Liver (tissue), 9 donors: Measurements from ENCODE around the gene SELENOK. TPM values are rescaled to one million over a fixed set of nuclear protein-coding genes. Genes with fewer than 3 reads are reported as not detected.
"Not testable (repeated sequence)": the region's sequence is repeated elsewhere in the genome, so short reads cannot be mapped to it uniquely, and the experiment has no call there.

ENCODE experiments used
- DNase-seq: peaks from one replicate; pipeline ENCODE4 v3.0.0-alpha.2; 2017; ENCODE audit warnings: low spot score
- H3K27ac ChIP-seq, 2 donors: one replicate each; pipeline ENCODE4 v1.7.0; 2013; ENCODE audit warnings: inconsistent platforms in 2 of 2, low read length in 2 of 2, control low read depth in 1 of 2, low read depth in 1 of 2, mild to moderate bottlenecking in 1 of 2
- H3K27me3 ChIP-seq, 4 donors: one replicate each; pipeline versions ENCODE4 v1.6.1 to v1.7.0; 2013; ENCODE audit warnings: low read length in 3 of 4, inconsistent platforms in 1 of 4, mild to moderate bottlenecking in 1 of 4, moderate library complexity in 1 of 4; ENCODE audit not compliant: control insufficient read depth in 4 of 4, insufficient read depth in 4 of 4
- H3K36me3 ChIP-seq, 4 donors: one replicate each; pipeline versions ENCODE4 v1.6.1 to v1.7.0; 2013; ENCODE audit warnings: low read length in 3 of 4, mild to moderate bottlenecking in 3 of 4, low read depth in 1 of 4, moderate library complexity in 1 of 4; ENCODE audit not compliant: control insufficient read depth in 4 of 4, insufficient read depth in 3 of 4
- H3K4me1 ChIP-seq, 4 donors: one replicate each; pipeline versions ENCODE4 v1.6.1 to v1.7.0; 2013; ENCODE audit warnings: low read length in 3 of 4, mild to moderate bottlenecking in 3 of 4, moderate library complexity in 1 of 4; ENCODE audit not compliant: control insufficient read depth in 4 of 4, insufficient read depth in 4 of 4
- H3K4me3 ChIP-seq, 3 donors: one replicate each; pipeline versions ENCODE4 v1.6.1 to v1.7.0; 2013; ENCODE audit warnings: low read length in 3 of 3, control low read depth in 1 of 3, low read depth in 1 of 3, mild to moderate bottlenecking in 1 of 3
- H3K9ac ChIP-seq, 2 donors: one replicate each; pipeline ENCODE4 v1.7.0; 2013; ENCODE audit warnings: low read length in 2 of 2, mild to moderate bottlenecking in 2 of 2, moderate library complexity in 2 of 2, control low read depth in 1 of 2, low read depth in 1 of 2
- H3K9me3 ChIP-seq, 4 donors: one replicate each; pipeline versions ENCODE4 v1.6.1 to v1.7.0; 2013; ENCODE audit warnings: low read length in 3 of 4; ENCODE audit not compliant: control insufficient read depth in 4 of 4
- CTCF ChIP-seq: fragments of 150-350 bp; IDR thresholded peaks from 2 replicates; pipeline ENCODE4 v1.5.1; 2017; ENCODE audit warnings: improper control_type of control experiment, low read depth, low read length; ENCODE audit not compliant: missing input control
- EGR1 ChIP-seq, 2 donors: IDR thresholded peaks; 2 replicates each; pipeline ENCODE4 v1.6.1; 2016 to 2018; ENCODE audit warnings: antibody characterized with exemption in 2 of 2, low read depth in 2 of 2
- FOXA1 ChIP-seq: IDR thresholded peaks from 2 replicates; pipeline ENCODE4 v1.6.1; 2016; ENCODE audit warnings: antibody characterized with exemption
- GABPA ChIP-seq, 2 donors: IDR thresholded peaks in 1 of 2; conservative IDR thresholded peaks in 1 of 2; 2 replicates each; pipeline ENCODE4 v1.6.1; 2016; ENCODE audit warnings: antibody characterized with exemption in 2 of 2, mild to moderate bottlenecking in 1 of 2, moderate library complexity in 1 of 2
- HNF4A ChIP-seq, 2 donors: conservative IDR thresholded peaks; 2 replicates each; pipeline ENCODE4 v1.6.1; 2016; ENCODE audit warnings: antibody characterized with exemption in 2 of 2, mild to moderate bottlenecking in 2 of 2
- HNF4G ChIP-seq: IDR thresholded peaks from 2 replicates; pipeline ENCODE4 v1.6.1; 2016; ENCODE audit warnings: antibody characterized with exemption
- JUND ChIP-seq, 2 donors: IDR thresholded peaks; 2 replicates each; pipeline ENCODE4 v1.6.1; 2016; ENCODE audit warnings: antibody characterized with exemption in 2 of 2
- MAX ChIP-seq: IDR thresholded peaks from 2 replicates; pipeline ENCODE4 v1.6.1; 2016; ENCODE audit warnings: antibody characterized with exemption
- NR2F2 ChIP-seq: IDR thresholded peaks from 2 replicates; pipeline ENCODE4 v1.6.1; 2016; ENCODE audit warnings: antibody characterized with exemption
- RAD21 ChIP-seq, 2 donors: IDR thresholded peaks; 2 replicates each; pipeline ENCODE4 v1.6.1; 2016; ENCODE audit warnings: antibody characterized with exemption in 2 of 2, mild to moderate bottlenecking in 2 of 2
- RXRA ChIP-seq, 2 donors: IDR thresholded peaks; 2 replicates each; pipeline ENCODE4 v1.6.1; 2017 to 2018; ENCODE audit warnings: antibody characterized with exemption in 2 of 2, mild to moderate bottlenecking in 1 of 2
- SP1 ChIP-seq: IDR thresholded peaks from 2 replicates; pipeline ENCODE4 v1.6.1; 2018; ENCODE audit warnings: antibody characterized with exemption, mild to moderate bottlenecking
- ZBTB33 ChIP-seq: IDR thresholded peaks from 2 replicates; pipeline ENCODE4 v1.6.1; 2016; ENCODE audit warnings: antibody characterized with exemption
- WGBS: extraction: QIAGEN DNeasy Blood & Tissue Kit; methylation state at CpG from one replicate; pipeline ENCODE4 v1.1.7; 2013; 5-methylcytosine and 5-hydroxymethylcytosine counted together
- polyA plus RNA-seq, 2 donors: library from polyadenylated mRNA; stranded (reverse) in 1 of 2; unstranded in 1 of 2; fragments of 200-250 nt in 1 of 2; fragments of >200 nt in 1 of 2; fragmentation: Nextera tagmentation in 1 of 2; extraction: Ambion mirVana in 1 of 2; gene quantifications; one replicate each; pipeline versions ENCODE4 v1.2.1 to v1.2.3, GENCODE V29; 2013 to 2015
- total RNA-seq, 2 donors: library from RNA; depleted of rRNA; stranded (reverse); fragments of >200 nt; gene quantifications; one replicate each; pipeline ENCODE4 v1.2.3, GENCODE V29; 2014
- donor health status: healthy.
- donor health status: healthy.
- donor health status: healthy.
- donor health status: healthy.
- donor health status: healthy.

Gene SELENOK
- total and polyA plus RNA-seq, 4 donors: 24.9 to 80.2 (median 38.8) TPM

GRCh38 chr3:53935283-53935901 lies 43.7 kb upstream of the SELENOK start:
- 60% methylated on average over 1 of the region's 1 CpG for WGBS
- no peak for DNase-seq
- H3K4me1 ChIP-seq: no peaks in the 10 kb centered on the region
- no peak for TF ChIP-seq ZBTB33
- no peak for TF ChIP-seq EGR1 (IDR thresholded peaks at IDR 0.05; ENCODE audit: low read depth in 2 of 2)
- no peak for TF ChIP-seq MAX
- TF ChIP-seq RXRA (IDR thresholded peaks at IDR 0.05): no peak
- TF ChIP-seq GABPA (IDR thresholded peaks at IDR 0.05 in 1 of 2, conservative IDR thresholded peaks at IDR 0.05 in 1 of 2): no peak
- TF ChIP-seq JUND (IDR thresholded peaks at IDR 0.05): no peak
- no peak for TF ChIP-seq FOXA1
- TF ChIP-seq SP1: no peak
- H3K27me3 ChIP-seq: peaks cover 0 to 5% (median under 1%) of the 10 kb centered on the region in 4 donors
- no peaks in the 10 kb centered on the region for H3K36me3 ChIP-seq
- H3K4me3 ChIP-seq: no peak overlapping the region
- H3K9me3 ChIP-seq: peaks cover 0 to 3% (median 0%) of the 10 kb centered on the region in 4 donors
- no peak overlapping the region for H3K27ac ChIP-seq
- H3K9ac ChIP-seq: no peak overlapping the region

GRCh38 chr3:53927208-53927872 lies 35.7 kb upstream of the SELENOK start:
- not testable (repeated sequence) for H3K4me1 ChIP-seq, H3K9ac ChIP-seq, H3K36me3 ChIP-seq, H3K27me3 ChIP-seq, H3K27ac ChIP-seq, H3K9me3 ChIP-seq, H3K4me3 ChIP-seq, DNase-seq
- 72% methylated on average over 29 of the region's 30 CpGs for WGBS

GRCh38 chr3:53921296-53921695 lies 29.6 kb upstream of the SELENOK start:
- no peaks in the 10 kb centered on the region for H3K4me1 ChIP-seq
- no peaks in the 10 kb centered on the region for H3K36me3 ChIP-seq
- WGBS: 39% methylated on average over 1 of the region's 1 CpG
- H3K27ac ChIP-seq: no peak overlapping the region
- H3K4me3 ChIP-seq: no peak overlapping the region
- peaks cover 0 to 2% (median 0%) of the 10 kb centered on the region in 4 donors for H3K27me3 ChIP-seq
- H3K9ac ChIP-seq: no peak overlapping the region
- no peak for DNase-seq
- H3K9me3 ChIP-seq: no peaks in the 10 kb centered on the region
- peak; percentile 70 to 71 for TF ChIP-seq RAD21 (IDR thresholded peaks at IDR 0.05)
- TF ChIP-seq HNF4A (conservative IDR thresholded peaks at IDR 0.05): peak in 1 of 2 donors; percentile 18
- TF ChIP-seq GABPA (IDR thresholded peaks at IDR 0.05 in 1 of 2, conservative IDR thresholded peaks at IDR 0.05 in 1 of 2): no peak
- TF ChIP-seq NR2F2: no peak
- TF ChIP-seq CTCF: peak; percentile 33
- TF ChIP-seq HNF4G: no peak
